ENCODE data around the gene NPTX2.

The NPTX2 gene

DNA sequence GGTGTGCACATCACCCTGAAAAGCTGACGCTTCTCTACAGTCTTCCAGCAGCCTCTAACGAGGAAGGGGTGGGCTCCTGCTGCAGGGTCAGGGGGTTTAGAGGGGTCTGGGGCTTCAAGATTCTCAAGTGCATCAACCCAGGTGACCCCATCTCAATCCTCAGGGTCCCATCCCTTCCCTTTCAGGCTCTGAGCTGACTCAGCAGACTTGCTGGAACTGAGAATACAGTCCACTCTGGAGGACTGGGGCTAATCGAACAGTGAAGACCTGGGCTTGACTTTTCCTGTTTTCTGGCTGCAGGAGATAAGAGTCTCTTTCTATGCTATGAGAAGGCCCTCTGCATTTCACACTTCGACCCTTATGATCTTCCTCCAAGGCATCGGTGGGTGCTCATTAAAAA, 22.3 kb upstream of the NPTX2 start:
- Histone ChIP-seq H3K4me3 (ENCODE audit: low read length) (no peak overlapping the region), H3K79me2 (ENCODE audit: low read length) (no peaks in the 10 kb centered on the region), H3K4me2 (ENCODE audit: low read length) (no peak overlapping the region), H4K20me1 (ENCODE audit: insufficient read depth, low read length) (no peaks in the 10 kb centered on the region), H3K4me1 (ENCODE audit: low read length) (no peaks in the 10 kb centered on the region), H3K36me3 (replicated peaks; ENCODE audit: low read depth, low read length) (no peaks in the 10 kb centered on the region), H3K27ac (ENCODE audit: low read length) (no peak overlapping the region), H3K9ac (ENCODE audit: low read length) (no peak overlapping the region), H3K9me3 (ENCODE audit: insufficient read depth, low read length) (no peaks in the 10 kb centered on the region), H2AFZ (ENCODE audit: low read depth, low read length) (no peak overlapping the region), H3K27me3 (ENCODE audit: low read depth, low read length) (peaks cover 6% of the 10 kb centered on the region; the same call in 1 of the 2 replicates)
- TF ChIP-seq, protein P1, sequence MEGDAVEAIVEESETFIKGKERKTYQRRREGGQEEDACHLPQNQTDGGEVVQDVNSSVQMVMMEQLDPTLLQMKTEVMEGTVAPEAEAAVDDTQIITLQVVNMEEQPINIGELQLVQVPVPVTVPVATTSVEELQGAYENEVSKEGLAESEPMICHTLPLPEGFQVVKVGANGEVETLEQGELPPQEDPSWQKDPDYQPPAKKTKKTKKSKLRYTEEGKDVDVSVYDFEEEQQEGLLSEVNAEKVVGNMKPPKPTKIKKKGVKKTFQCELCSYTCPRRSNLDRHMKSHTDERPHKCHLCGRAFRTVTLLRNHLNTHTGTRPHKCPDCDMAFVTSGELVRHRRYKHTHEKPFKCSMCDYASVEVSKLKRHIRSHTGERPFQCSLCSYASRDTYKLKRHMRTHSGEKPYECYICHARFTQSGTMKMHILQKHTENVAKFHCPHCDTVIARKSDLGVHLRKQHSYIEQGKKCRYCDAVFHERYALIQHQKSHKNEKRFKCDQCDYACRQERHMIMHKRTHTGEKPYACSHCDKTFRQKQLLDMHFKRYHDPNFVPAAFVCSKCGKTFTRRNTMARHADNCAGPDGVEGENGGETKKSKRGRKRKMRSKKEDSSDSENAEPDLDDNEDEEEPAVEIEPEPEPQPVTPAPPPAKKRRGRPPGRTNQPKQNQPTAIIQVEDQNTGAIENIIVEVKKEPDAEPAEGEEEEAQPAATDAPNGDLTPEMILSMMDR (IDR thresholded peaks at IDR 0.05; ENCODE audit: low read depth, low read length) = no peak
- no peak for TF ChIP-seq EZH2phosphoT487 (IDR thresholded peaks at IDR 0.05; ENCODE audit: low read depth)

GRCh38 chr7:98598846-98599615, 18.1 kb upstream of the NPTX2 start:
- Histone ChIP-seq H3K9ac (ENCODE audit: low read length) (no peak overlapping the region), H3K4me1 (ENCODE audit: low read length) (no peaks in the 10 kb centered on the region), H3K27me3 (ENCODE audit: low read depth, low read length) (peaks cover 6% of the 10 kb centered on the region; the same call in 1 of the 2 replicates), H3K9me3 (ENCODE audit: insufficient read depth, low read length) (no peaks in the 10 kb centered on the region), H3K4me2 (ENCODE audit: low read length) (no peak overlapping the region), H3K4me3 (ENCODE audit: low read length) (no peak overlapping the region), H2AFZ (ENCODE audit: low read depth, low read length) (no peak overlapping the region), H4K20me1 (ENCODE audit: insufficient read depth, low read length) (no peaks in the 10 kb centered on the region), H3K36me3 (replicated peaks; ENCODE audit: low read depth, low read length) (no peaks in the 10 kb centered on the region), H3K79me2 (ENCODE audit: low read length) (no peaks in the 10 kb centered on the region), H3K27ac (ENCODE audit: low read length) (no peak overlapping the region)
- TF ChIP-seq, protein P1 (IDR thresholded peaks at IDR 0.05; ENCODE audit: low read depth, low read length) = no peak
- TF ChIP-seq EZH2phosphoT487 (IDR thresholded peaks at IDR 0.05; ENCODE audit: low read depth) = no peak

DNA sequence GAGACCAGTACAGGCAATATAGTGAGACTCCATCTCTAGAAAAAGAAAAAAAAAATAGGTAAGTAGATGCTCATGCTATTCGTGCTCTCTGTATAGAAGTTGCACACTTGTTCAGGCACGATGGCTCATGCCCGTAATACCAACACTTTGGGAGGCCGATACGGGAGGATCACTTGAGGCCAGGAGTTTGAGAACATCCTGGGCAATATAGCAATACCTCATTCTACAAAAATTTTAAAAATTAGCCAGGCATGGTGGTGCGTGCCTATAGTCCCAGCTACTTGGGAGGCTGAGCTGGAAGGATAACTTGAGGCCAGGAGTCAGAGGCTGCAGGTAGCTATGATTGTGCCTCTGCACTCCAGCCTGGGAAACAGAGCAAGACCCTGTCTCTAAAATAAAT, 17.2 kb upstream of the NPTX2 start:
- Histone ChIP-seq H3K4me2 (ENCODE audit: low read length) (no peak overlapping the region), H3K27me3 (ENCODE audit: low read depth, low read length) (peaks cover 6% of the 10 kb centered on the region; the same call in 1 of the 2 replicates), H3K27ac (ENCODE audit: low read length) (no peak overlapping the region), H3K79me2 (ENCODE audit: low read length) (no peaks in the 10 kb centered on the region), H3K36me3 (replicated peaks; ENCODE audit: low read depth, low read length) (no peaks in the 10 kb centered on the region), H3K4me3 (ENCODE audit: low read length) (no peak overlapping the region), H3K9ac (ENCODE audit: low read length) (no peak overlapping the region), H4K20me1 (ENCODE audit: insufficient read depth, low read length) (no peaks in the 10 kb centered on the region), H3K4me1 (ENCODE audit: low read length) (no peaks in the 10 kb centered on the region), H3K9me3 (ENCODE audit: insufficient read depth, low read length) (no peaks in the 10 kb centered on the region), H2AFZ (ENCODE audit: low read depth, low read length) (no peak overlapping the region)
- TF ChIP-seq, protein P1 (IDR thresholded peaks at IDR 0.05; ENCODE audit: low read depth, low read length) = no peak
- no peak for TF ChIP-seq EZH2phosphoT487 (IDR thresholded peaks at IDR 0.05; ENCODE audit: low read depth)

DNA sequence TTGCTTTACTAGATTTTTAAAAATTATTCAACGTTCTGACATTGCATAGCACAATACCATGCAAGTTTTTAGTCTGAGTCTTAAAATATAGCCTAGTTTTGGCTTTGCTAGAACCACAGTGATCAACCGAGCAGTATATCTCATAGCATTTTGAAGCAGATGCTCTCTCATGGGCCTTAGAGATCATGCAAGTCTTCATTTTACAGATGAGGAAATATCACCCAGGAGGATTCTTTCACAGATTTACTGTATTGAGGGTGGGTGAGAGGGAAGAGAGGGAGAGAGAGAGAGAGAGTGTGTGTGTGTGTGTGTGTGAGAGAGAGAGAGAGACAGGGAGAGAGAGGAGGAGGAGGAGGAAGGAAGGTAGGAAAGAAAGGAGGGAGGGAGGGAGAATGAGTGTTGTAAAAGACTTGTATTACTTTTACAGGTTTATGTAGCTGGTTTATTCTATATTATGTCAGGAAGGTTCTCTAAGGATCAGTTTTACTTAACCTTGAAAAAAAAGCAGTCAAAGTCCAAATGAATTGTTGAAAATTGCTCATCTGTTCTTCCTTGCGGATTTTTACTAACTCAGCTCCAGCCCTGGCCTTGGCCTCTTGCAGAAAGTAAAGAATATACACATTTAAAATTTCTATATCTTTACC, 14.2 kb upstream of the NPTX2 start:
- Histone ChIP-seq H3K79me2 (ENCODE audit: low read length) (no peaks in the 10 kb centered on the region), H2AFZ (ENCODE audit: low read depth, low read length) (no peak overlapping the region), H3K9ac (ENCODE audit: low read length) (no peak overlapping the region), H3K9me3 (ENCODE audit: insufficient read depth, low read length) (no peaks in the 10 kb centered on the region), H3K4me1 (ENCODE audit: low read length) (no peaks in the 10 kb centered on the region), H3K4me2 (ENCODE audit: low read length) (no peak overlapping the region), H3K27me3 (ENCODE audit: low read depth, low read length) (peaks cover 6% of the 10 kb centered on the region; the same call in 1 of the 2 replicates), H3K27ac (ENCODE audit: low read length) (no peak overlapping the region), H3K36me3 (replicated peaks; ENCODE audit: low read depth, low read length) (no peaks in the 10 kb centered on the region), H3K4me3 (ENCODE audit: low read length) (no peak overlapping the region), H4K20me1 (ENCODE audit: insufficient read depth, low read length) (no peaks in the 10 kb centered on the region)
- no peak for TF ChIP-seq EZH2phosphoT487 (IDR thresholded peaks at IDR 0.05; ENCODE audit: low read depth)
- TF ChIP-seq, protein P1 (IDR thresholded peaks at IDR 0.05; ENCODE audit: low read depth, low read length) = no peak
